Measurements from ENCODE around the gene FAM118A. TPM values are rescaled to one million over a fixed set of nuclear protein-coding genes. Genes with fewer than 3 reads are reported as not detected.

FAM118A gene
- total RNA-seq, 2 donors from 2014 or later = 54.4 to 244 TPM

DNA sequence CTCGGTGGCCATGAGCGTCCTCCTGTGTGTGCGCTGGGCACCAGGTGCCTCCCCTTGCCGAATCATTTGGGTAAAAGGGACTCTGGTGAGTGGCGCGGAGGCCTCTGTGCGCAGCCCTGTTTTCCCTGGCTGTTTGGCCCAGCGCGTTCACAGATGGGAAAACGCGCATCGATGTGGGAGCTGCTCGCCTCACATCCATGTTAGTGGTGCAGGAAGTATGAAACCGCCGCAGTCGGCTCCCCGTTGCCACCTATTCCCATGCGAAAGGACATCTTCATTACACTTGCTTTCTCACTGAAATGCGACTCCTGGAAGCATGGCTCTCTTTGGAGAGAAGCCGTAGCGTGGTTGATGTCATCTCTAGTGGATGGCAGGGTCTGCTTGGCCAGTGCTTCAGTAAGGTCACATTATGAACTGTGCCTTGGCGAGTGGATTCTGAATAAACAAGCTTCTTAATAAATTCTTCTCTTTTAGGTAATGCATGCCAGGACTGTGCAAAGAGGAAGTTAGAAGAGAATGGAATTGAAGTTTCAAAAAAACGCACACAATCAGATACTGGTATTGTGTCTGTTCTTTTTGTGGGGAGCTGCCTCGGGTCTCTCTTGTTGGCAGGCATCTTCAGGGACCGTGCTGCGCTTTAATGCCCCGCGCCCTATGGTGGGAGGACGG is 26.3 kb downstream of the FAM118A start:
- peaks cover 20 to 47% of the 10 kb centered on the region in 2 donors for H3K4me1 ChIP-seq (ENCODE audit: control insufficient read depth in 1 of 2, low read depth in 2 of 2)
- ATAC-seq (ENCODE audit: insufficient number of reproducible peaks, low FRiP score, low read depth) (no peak), DNase-seq (ENCODE audit: low spot score) (no peak)
- H3K27ac ChIP-seq = peak overlapping the region; percentile 59 to 78
- TF ChIP-seq, protein P1, sequence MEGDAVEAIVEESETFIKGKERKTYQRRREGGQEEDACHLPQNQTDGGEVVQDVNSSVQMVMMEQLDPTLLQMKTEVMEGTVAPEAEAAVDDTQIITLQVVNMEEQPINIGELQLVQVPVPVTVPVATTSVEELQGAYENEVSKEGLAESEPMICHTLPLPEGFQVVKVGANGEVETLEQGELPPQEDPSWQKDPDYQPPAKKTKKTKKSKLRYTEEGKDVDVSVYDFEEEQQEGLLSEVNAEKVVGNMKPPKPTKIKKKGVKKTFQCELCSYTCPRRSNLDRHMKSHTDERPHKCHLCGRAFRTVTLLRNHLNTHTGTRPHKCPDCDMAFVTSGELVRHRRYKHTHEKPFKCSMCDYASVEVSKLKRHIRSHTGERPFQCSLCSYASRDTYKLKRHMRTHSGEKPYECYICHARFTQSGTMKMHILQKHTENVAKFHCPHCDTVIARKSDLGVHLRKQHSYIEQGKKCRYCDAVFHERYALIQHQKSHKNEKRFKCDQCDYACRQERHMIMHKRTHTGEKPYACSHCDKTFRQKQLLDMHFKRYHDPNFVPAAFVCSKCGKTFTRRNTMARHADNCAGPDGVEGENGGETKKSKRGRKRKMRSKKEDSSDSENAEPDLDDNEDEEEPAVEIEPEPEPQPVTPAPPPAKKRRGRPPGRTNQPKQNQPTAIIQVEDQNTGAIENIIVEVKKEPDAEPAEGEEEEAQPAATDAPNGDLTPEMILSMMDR (IDR thresholded peaks at IDR 0.05) = no peak
- no peak overlapping the region for H3K4me3 ChIP-seq
- H3K9me3 ChIP-seq = no peaks in the 10 kb centered on the region
- H3K27me3 ChIP-seq (replicated peaks; ENCODE audit: insufficient read depth) = no peaks in the 10 kb centered on the region
- H3K36me3 ChIP-seq = peaks cover 16% of the 10 kb centered on the region

DNA sequence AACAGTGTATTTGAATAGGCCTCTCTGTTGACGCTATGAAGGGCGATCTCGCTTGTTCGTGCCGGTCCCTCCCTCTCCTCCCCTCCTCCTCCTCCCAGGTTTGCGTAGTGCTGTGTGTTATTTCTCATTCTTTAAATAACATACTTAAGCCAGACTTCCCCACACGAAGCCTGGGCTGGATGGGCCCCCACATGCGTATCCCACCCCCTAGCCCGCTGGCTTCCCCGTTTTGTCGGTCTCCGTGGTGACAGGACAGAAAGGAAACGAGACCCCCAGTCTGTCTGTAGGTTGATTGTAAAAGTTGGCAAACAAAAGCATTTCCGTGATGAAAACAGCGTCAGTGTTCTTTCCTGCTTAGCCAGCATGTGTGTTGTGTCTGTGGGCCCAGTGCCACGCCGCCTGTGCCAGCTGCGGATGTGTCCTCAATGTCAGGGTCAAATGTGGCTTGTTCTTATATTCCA is 27.3 kb downstream of the FAM118A start:
- H3K27ac ChIP-seq = peak overlapping the region; percentile 59 to 78
- no peaks in the 10 kb centered on the region for H3K9me3 ChIP-seq
- H3K27me3 ChIP-seq (replicated peaks; ENCODE audit: insufficient read depth) = no peaks in the 10 kb centered on the region
- peak; percentile 60 for ATAC-seq (ENCODE audit: insufficient number of reproducible peaks, low FRiP score, low read depth)
- TF ChIP-seq, protein P1 (IDR thresholded peaks at IDR 0.05) = no peak
- peaks cover 23% of the 10 kb centered on the region for H3K36me3 ChIP-seq
- peak overlapping the region; percentile 53 for H3K4me3 ChIP-seq
- peak; percentile 66 for DNase-seq (ENCODE audit: low spot score)
- H3K4me1 ChIP-seq (ENCODE audit: control insufficient read depth in 1 of 2, low read depth in 2 of 2) = peaks cover 20 to 47% of the 10 kb centered on the region in 2 donors

DNA sequence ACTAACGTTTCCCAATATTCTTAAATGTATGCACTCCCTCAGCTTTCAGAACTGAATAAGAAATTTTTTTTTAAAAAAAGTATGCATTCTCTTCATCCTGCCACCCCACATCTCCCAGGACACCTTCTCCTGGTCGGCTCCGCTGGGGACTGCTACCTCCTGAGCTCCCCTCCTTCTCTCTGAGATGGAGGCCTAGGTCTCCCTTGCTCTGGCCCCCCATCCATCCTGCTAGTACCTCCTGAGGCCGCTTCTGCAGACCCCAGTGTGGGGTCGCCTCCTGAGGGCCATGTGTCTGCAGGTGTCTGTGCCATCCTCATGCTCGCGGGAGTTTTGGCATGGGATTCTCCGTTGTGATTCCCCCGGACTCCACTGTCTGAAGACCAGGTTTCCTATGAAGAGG is 27.8 kb downstream of the FAM118A start:
- ATAC-seq (ENCODE audit: insufficient number of reproducible peaks, low FRiP score, low read depth) = no peak
- DNase-seq (ENCODE audit: low spot score) = no peak
- H3K36me3 ChIP-seq = peaks cover 26% of the 10 kb centered on the region
- peak overlapping the region; percentile 18 to 39 for H3K27ac ChIP-seq
- no peak overlapping the region for H3K4me3 ChIP-seq
- H3K9me3 ChIP-seq = no peaks in the 10 kb centered on the region
- no peaks in the 10 kb centered on the region for H3K27me3 ChIP-seq (replicated peaks; ENCODE audit: insufficient read depth)
- TF ChIP-seq, protein P1 (IDR thresholded peaks at IDR 0.05) = no peak
- H3K4me1 ChIP-seq (ENCODE audit: control insufficient read depth in 1 of 2, low read depth in 2 of 2) = peaks cover 20 to 47% of the 10 kb centered on the region in 2 donors

DNA sequence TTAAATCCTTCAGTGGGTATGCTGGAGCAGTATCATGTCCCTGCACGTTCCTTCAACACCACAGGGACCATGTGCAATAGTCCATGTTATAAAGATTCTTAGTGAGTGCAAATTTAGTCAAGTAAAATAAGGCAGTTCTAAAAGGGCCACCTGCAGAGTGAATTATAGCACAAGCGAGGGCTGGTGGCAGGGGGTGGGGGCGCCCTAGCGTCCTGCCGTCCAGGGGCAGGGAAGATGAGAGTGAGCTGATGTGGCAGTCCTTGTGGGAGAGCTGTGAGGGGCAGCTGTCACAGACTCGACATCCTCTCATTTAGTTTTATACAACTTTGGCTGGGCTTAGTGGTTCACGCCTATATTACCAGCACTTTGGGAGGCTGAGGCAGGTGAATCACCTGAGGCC is 29.1 kb downstream of the FAM118A start:
- ATAC-seq (ENCODE audit: insufficient number of reproducible peaks, low FRiP score, low read depth) = no peak

DNA sequence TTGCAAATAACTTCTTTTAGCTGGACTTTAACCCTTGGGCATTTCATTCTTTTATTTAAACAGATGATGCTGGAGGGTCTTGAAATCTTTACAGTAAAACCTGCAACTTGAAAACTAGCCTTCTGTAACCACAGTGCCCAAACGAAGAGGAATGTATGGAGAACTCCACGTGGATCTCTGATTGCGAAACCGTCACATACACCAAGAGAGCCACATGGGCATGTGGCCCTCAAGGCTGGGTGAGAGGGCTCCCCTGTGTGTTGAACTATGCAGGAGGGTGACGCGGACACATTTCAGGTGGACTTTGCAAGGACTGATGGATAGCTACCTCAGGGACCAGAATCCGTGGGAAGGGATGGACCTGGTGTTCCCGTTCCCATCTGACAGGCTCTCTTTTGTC is 30.6 kb downstream of the FAM118A start:
- TF ChIP-seq, protein P1 (IDR thresholded peaks at IDR 0.05) = no peak
- Histone ChIP-seq H3K36me3 (peaks cover 31% of the 10 kb centered on the region), H3K27ac (no peak overlapping the region), H3K27me3 (replicated peaks; ENCODE audit: insufficient read depth) (no peaks in the 10 kb centered on the region), H3K9me3 (no peaks in the 10 kb centered on the region), H3K4me1 (ENCODE audit: control insufficient read depth in 1 of 2, low read depth in 2 of 2) (peaks cover 16 to 27% of the 10 kb centered on the region in 2 donors), H3K4me3 (no peak overlapping the region)
- DNase-seq (ENCODE audit: low spot score) (no peak), ATAC-seq (ENCODE audit: insufficient number of reproducible peaks, low FRiP score, low read depth) (no peak)

More for the DNA sequence above, 29.1 kb downstream of the FAM118A start:
- no peak for DNase-seq (ENCODE audit: low spot score)
- Histone ChIP-seq H3K36me3 (peaks cover 31% of the 10 kb centered on the region), H3K27me3 (replicated peaks; ENCODE audit: insufficient read depth) (no peaks in the 10 kb centered on the region), H3K4me3 (no peak overlapping the region), H3K27ac (no peak overlapping the region), H3K4me1 (ENCODE audit: control insufficient read depth in 1 of 2, low read depth in 2 of 2) (peaks cover 20 to 42% of the 10 kb centered on the region in 2 donors), H3K9me3 (no peaks in the 10 kb centered on the region)
- TF ChIP-seq, protein P1 (IDR thresholded peaks at IDR 0.05) = no peak
